Adrenal gland (tissue), 12 donors: ENCODE results near the gene SLC9C2. TPM values are rescaled to one million over a fixed set of nuclear protein-coding genes. Genes with fewer than 3 reads are reported as not detected.
"Not testable (repeated sequence)": the region's sequence is repeated elsewhere in the genome, so short reads cannot be mapped to it uniquely, and the experiment has no call there.

ENCODE experiments used
- DNase-seq, 7 donors: peaks; one replicate each; pipeline ENCODE4 v3.0.0-alpha.2; 2019 to 2020
- H3K27ac ChIP-seq, 5 donors: fragments of 200-600 bp; sonication (generic) in 4 of 5; 1 replicate in 3 of 5; 2 replicates in 2 of 5; pipeline versions ENCODE4 v1.5.1 to v1.8.0; 2016 to 2020; ENCODE audit warnings: mild to moderate bottlenecking in 1 of 5
- H3K27me3 ChIP-seq: fragments of 200-600 bp; 2 replicates; pipeline ENCODE4 v1.8.0; 2021
- H3K36me3 ChIP-seq, 2 donors: fragments of 200-600 bp; replicated peaks in 1 of 2; 1 replicate in 1 of 2; 2 replicates in 1 of 2; pipeline versions ENCODE4 v1.5.1 to v1.8.0; 2018 to 2022
- H3K4me1 ChIP-seq, 2 donors: fragments of 200-600 bp; replicated peaks in 1 of 2; 1 replicate in 1 of 2; 2 replicates in 1 of 2; pipeline versions ENCODE4 v1.5.1 to v1.8.0; 2018 to 2021
- H3K4me3 ChIP-seq, 4 donors: fragments of 200-600 bp; sonication (generic) in 3 of 4; one replicate each; pipeline ENCODE4 v1.5.1; 2016 to 2018
- H3K9me3 ChIP-seq, 3 donors: fragments of 200-600 bp; sonication (generic) in 1 of 3; replicated peaks in 1 of 3; 1 replicate in 2 of 3; 2 replicates in 1 of 3; pipeline versions ENCODE4 v1.5.1 to v1.8.0; 2016 to 2021
- CTCF ChIP-seq, 6 experiments: fragments of 450-650 bp in 4 of 6; fragments of 200-600 bp in 2 of 6; sonication (generic) in 1 of 6; IDR thresholded peaks; 1 replicate in 5 of 6; 2 replicates in 1 of 6; pipeline versions ENCODE4 v1.5.1 to v1.8.0; 2016 to 2021; ENCODE audit warnings: antibody characterized with exemption in 6 of 6, mild to moderate bottlenecking in 2 of 6, moderate library complexity in 1 of 6
- POLR2A ChIP-seq, 2 donors: fragments of 450-650 bp; IDR thresholded peaks; one replicate each; pipeline ENCODE4 v1.6.1; 2017; ENCODE audit warnings: antibody characterized with exemption in 2 of 2, mild to moderate bottlenecking in 2 of 2, moderate library complexity in 1 of 2
- WGBS, 4 donors: extraction: QIAGEN DNeasy Blood & Tissue Kit in 2 of 4; methylation state at CpG; one replicate each; pipeline versions ENCODE4 v1.1.5 to v1.1.7; 2013 to 2017; 5-methylcytosine and 5-hydroxymethylcytosine counted together
- intact Hi-C, 2 donors: fragments of 100-400 bp; cut with DNase I; formaldehyde crosslinking; loops; one replicate each; pipeline versions ENCODE4 v1.14.1 to v1.15.0; 2022 to 2023
- polyA plus RNA-seq, 3 donors: library from polyadenylated mRNA; stranded (reverse); fragments of 200-250 nt in 2 of 3; fragments of 350-450 nt in 1 of 3; fragmentation: Illumina TruSeq in 1 of 3; extraction: RNeasy Lipid Tissue Mini Kit (QIAGEN cat#74804) in 1 of 3; gene quantifications; one replicate each; pipeline ENCODE4 v1.2.3, GENCODE V29; 2013 to 2014
- total RNA-seq, 9 donors: library from RNA; depleted of rRNA in 4 of 9; stranded (reverse); fragments of >200 nt in 4 of 9; fragments of 120-200 nt in 1 of 9; fragmentation: NEBNext Ultra II Directional in 1 of 9; extraction: Animal tissue kit (Norgen Biotek cat#: 25700) in 1 of 9; gene quantifications; one replicate each; pipeline versions ENCODE4 v1.1.0 to v1.2.4, GENCODE V29; 2013 to 2023
- donor health status: healthy with polysubstance abuse.
- donor health status: Bipolar disorder and iron deficiency.
- donor health status: DM: yes; HTN: yes; CAD: no.
- donor health status: DM: no; HTN: no; CAD: no.
- donor health status: DM: no; HTN: no; CAD: no.
- donor health status: DM: yes; HTN: yes; CAD: no.

The SLC9C2 gene
- total and polyA plus RNA-seq, 12 donors: 0.11 to 1.2 (median 0.33) TPM; not detected in 4

GRCh38 chr1:173627269-173627668, 24.4 kb upstream of the SLC9C2 start:
- no peaks in the 10 kb centered on the region for H3K27me3 ChIP-seq
- intact Hi-C loops: no loop called here
- TF ChIP-seq CTCF (IDR thresholded peaks at IDR 0.05): no peak
- no peak for TF ChIP-seq POLR2A (IDR thresholded peaks at IDR 0.05)
- DNase-seq: no peak
- no peaks in the 10 kb centered on the region for H3K9me3 ChIP-seq
- H3K4me1 ChIP-seq: no peaks in the 10 kb centered on the region
- no peak overlapping the region for H3K4me3 ChIP-seq
- no peaks in the 10 kb centered on the region for H3K36me3 ChIP-seq
- H3K27ac ChIP-seq: no peak overlapping the region

GRCh38 chr1:173616859-173617258, 14.0 kb upstream of the SLC9C2 start:
- H3K9me3 ChIP-seq: peaks cover 0 to 15% (median 0%) of the 10 kb centered on the region in 3 donors
- intact Hi-C loops: no loop called here
- H3K27ac ChIP-seq: no peak overlapping the region
- TF ChIP-seq POLR2A (IDR thresholded peaks at IDR 0.05) (no peak), CTCF (IDR thresholded peaks at IDR 0.05) (no peak)
- no peak for DNase-seq
- H3K4me3 ChIP-seq: no peak overlapping the region
- no peaks in the 10 kb centered on the region for H3K27me3 ChIP-seq
- H3K36me3 ChIP-seq: no peaks in the 10 kb centered on the region
- no peaks in the 10 kb centered on the region for H3K4me1 ChIP-seq
- WGBS, 4 donors: 88 to 91% (median 89%) methylated on average over 4 of the region's 4 CpGs

GRCh38 chr1:173613086-173613485, 10.2 kb upstream of the SLC9C2 start:
- H3K27ac ChIP-seq, H3K4me3 ChIP-seq, DNase-seq, H3K9me3 ChIP-seq, H3K36me3 ChIP-seq, intact Hi-C loops, H3K27me3 ChIP-seq, H3K4me1 ChIP-seq: not testable (repeated sequence)
- WGBS, 4 donors: 89 to 95% (median 95%) methylated on average over 4 to 32 of the region's 32 CpGs

- H3K9me3 ChIP-seq: no peaks in the 10 kb centered on the region
- no peaks in the 10 kb centered on the region for H3K36me3 ChIP-seq
- no peaks in the 10 kb centered on the region for H3K27me3 ChIP-seq
- DNase-seq: no peak
- H3K4me1 ChIP-seq: no peaks in the 10 kb centered on the region
- intact Hi-C loops: no loop called here
- no peak overlapping the region for H3K27ac ChIP-seq
- no peak for TF ChIP-seq POLR2A (IDR thresholded peaks at IDR 0.05)
- TF ChIP-seq CTCF (IDR thresholded peaks at IDR 0.05): no peak
- no peak overlapping the region for H3K4me3 ChIP-seq
- WGBS, 4 donors: 81 to 96% (median 93%) methylated on average over 4 of the region's 4 CpGs
Measured at GRCh38 chr1:173608503-173609216, 5.8 kb upstream of the SLC9C2 start.

- DNase-seq: no peak
- Histone ChIP-seq H3K9me3 (no peaks in the 10 kb centered on the region), H3K36me3 (no peaks in the 10 kb centered on the region), H3K4me3 (no peak overlapping the region), H3K27me3 (no peaks in the 10 kb centered on the region), H3K27ac (no peak overlapping the region), H3K4me1 (no peaks in the 10 kb centered on the region)
- intact Hi-C loops: no loop called here
- WGBS, 4 donors: 85 to 97% (median 92%) methylated on average over 2 of the region's 2 CpGs
- TF ChIP-seq CTCF (IDR thresholded peaks at IDR 0.05) (no peak), POLR2A (IDR thresholded peaks at IDR 0.05) (no peak)
Measured at GRCh38 chr1:173601588-173601987, 1.3 kb downstream of the SLC9C2 start.
